ENCODE data around the gene NR2C1.

NR2C1 gene

DNA sequence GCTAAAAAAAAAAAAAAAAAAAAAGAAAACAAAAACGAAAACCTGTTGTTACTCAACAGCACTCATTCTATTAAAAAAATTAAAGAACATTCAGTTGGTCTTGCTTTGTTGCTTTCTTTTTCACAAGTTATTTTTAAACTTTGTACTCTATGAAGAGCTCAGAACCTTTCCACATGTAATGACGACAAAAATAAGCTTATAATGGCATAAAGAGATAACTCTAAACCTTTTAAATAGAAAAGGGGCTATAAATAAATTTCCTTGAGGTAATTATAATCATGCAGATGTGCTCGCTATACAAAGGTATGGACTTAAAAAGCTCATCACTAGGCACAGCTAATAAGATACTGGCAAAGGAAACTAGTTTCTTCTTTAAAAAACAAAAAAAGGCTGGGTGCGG is 13.4 kb downstream of the NR2C1 start:
- TF ChIP-seq TAF1 (IDR thresholded peaks at IDR 0.05; ENCODE audit: borderline replicate concordance, insufficient read depth, low read length) (no peak), POLR2AphosphoS5 (IDR thresholded peaks at IDR 0.05; ENCODE audit: low read depth, low read length) (no peak), FOXP2 (optimal IDR thresholded peaks at IDR 0.05; ENCODE audit: borderline replicate concordance, extremely low read depth, extremely low read length, insufficient read depth) (no peak), SIN3A (IDR thresholded peaks at IDR 0.05; ENCODE audit: borderline replicate concordance, insufficient read depth, low read length) (no peak)
- TF ChIP-seq, protein P1, sequence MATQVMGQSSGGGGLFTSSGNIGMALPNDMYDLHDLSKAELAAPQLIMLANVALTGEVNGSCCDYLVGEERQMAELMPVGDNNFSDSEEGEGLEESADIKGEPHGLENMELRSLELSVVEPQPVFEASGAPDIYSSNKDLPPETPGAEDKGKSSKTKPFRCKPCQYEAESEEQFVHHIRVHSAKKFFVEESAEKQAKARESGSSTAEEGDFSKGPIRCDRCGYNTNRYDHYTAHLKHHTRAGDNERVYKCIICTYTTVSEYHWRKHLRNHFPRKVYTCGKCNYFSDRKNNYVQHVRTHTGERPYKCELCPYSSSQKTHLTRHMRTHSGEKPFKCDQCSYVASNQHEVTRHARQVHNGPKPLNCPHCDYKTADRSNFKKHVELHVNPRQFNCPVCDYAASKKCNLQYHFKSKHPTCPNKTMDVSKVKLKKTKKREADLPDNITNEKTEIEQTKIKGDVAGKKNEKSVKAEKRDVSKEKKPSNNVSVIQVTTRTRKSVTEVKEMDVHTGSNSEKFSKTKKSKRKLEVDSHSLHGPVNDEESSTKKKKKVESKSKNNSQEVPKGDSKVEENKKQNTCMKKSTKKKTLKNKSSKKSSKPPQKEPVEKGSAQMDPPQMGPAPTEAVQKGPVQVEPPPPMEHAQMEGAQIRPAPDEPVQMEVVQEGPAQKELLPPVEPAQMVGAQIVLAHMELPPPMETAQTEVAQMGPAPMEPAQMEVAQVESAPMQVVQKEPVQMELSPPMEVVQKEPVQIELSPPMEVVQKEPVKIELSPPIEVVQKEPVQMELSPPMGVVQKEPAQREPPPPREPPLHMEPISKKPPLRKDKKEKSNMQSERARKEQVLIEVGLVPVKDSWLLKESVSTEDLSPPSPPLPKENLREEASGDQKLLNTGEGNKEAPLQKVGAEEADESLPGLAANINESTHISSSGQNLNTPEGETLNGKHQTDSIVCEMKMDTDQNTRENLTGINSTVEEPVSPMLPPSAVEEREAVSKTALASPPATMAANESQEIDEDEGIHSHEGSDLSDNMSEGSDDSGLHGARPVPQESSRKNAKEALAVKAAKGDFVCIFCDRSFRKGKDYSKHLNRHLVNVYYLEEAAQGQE (IDR thresholded peaks at IDR 0.05; ENCODE audit: insufficient read depth in 1 of 2, low read depth in 2 of 2, low read length in 2 of 2), result no peak

DNA sequence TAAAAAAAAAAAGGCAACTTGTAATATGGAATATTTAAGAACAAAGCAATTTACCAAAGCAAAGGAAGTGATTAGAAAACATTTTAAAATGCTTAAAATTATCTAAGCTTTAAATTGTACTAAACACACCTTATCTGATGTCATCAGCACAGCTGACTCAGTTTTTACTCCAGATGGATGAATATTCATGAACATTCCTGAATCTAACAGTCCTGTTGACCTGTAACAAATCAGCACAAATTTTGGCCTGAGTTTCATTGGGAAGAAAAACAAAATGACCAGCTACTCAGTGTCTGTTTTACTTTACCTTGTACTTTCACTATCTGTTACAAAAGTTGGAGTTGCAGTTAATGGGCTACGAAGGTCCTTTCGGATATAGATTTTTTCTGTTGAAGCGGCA is 16.0 kb downstream of the NR2C1 start:
- TF ChIP-seq FOXP2 (optimal IDR thresholded peaks at IDR 0.05; ENCODE audit: borderline replicate concordance, extremely low read depth, extremely low read length, insufficient read depth), result no peak

DNA sequence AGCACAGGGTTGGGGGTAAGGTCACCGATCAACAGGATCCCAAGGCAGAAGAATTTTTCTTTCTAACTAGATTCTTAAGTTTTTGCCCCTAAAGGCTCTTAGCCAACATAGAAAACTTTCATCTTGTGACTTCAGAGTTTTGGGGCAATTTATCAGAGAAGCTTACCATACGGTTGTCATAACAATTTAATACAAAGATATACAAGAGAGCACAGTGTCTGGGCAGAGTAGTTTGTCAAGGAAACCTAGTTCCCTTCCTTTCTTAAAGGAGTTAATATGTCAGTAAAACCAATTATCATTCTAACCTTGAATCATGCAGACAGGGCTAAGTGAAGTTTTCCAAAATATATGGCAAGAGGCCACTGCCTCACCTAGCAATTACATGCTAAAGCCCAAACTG is 18.4 kb downstream of the NR2C1 start:
- no peak for TF ChIP-seq TAF1 (IDR thresholded peaks at IDR 0.05; ENCODE audit: borderline replicate concordance, insufficient read depth, low read length)
- no peak for TF ChIP-seq FOXP2 (optimal IDR thresholded peaks at IDR 0.05; ENCODE audit: borderline replicate concordance, extremely low read depth, extremely low read length, insufficient read depth)
- TF ChIP-seq, protein P1 (IDR thresholded peaks at IDR 0.05; ENCODE audit: insufficient read depth in 1 of 2, low read depth in 2 of 2, low read length in 2 of 2), result no peak
- no peak for TF ChIP-seq POLR2AphosphoS5 (IDR thresholded peaks at IDR 0.05; ENCODE audit: low read depth, low read length)
- no peak for TF ChIP-seq SIN3A (IDR thresholded peaks at IDR 0.05; ENCODE audit: borderline replicate concordance, insufficient read depth, low read length)

DNA sequence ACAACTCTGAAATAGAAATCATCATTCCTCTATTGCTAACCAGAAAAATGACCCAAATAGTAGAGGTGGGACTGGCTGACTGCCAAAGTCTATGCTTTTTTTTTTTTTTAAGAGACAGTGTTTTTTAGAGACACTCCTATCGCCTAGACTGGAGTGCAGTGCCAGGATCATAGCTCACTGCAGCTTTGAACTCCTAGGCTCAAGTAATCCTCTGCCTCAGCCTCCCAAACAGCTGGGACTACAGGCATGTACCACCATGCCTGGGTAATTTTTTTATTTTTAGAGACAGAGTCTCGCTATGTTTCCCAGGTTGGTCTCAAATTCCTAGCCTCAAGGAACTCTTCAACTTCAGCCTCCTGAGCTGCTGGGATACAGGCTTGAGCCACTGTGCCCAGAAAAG is 19.2 kb downstream of the NR2C1 start:
- TF ChIP-seq FOXP2 (optimal IDR thresholded peaks at IDR 0.05; ENCODE audit: borderline replicate concordance, extremely low read depth, extremely low read length, insufficient read depth) (no peak), POLR2AphosphoS5 (IDR thresholded peaks at IDR 0.05; ENCODE audit: low read depth, low read length) (no peak), SIN3A (IDR thresholded peaks at IDR 0.05; ENCODE audit: borderline replicate concordance, insufficient read depth, low read length) (no peak), TAF1 (IDR thresholded peaks at IDR 0.05; ENCODE audit: borderline replicate concordance, insufficient read depth, low read length) (no peak)
- TF ChIP-seq, protein P1 (IDR thresholded peaks at IDR 0.05; ENCODE audit: insufficient read depth in 1 of 2, low read depth in 2 of 2, low read length in 2 of 2), result no peak

DNA sequence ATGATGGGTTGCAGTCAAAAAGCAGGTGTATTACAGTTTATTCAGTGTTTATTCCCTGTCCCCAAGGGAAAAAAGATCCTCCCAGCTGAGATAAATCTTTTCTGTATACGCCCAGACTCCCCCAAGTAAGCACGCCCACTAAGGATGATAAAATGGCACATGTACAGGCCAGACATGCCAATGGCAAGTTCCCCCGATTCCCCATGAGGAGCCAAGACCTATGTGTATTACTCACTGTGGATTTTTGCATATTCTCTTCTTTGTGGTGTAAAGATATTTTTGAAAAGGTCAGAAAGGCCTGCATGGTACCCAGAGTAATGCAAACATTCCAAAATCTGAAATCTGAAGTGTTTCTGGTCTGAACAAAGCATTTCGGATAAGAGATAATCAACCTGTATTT is 22.2 kb downstream of the NR2C1 start:
- TF ChIP-seq SIN3A (IDR thresholded peaks at IDR 0.05; ENCODE audit: borderline replicate concordance, insufficient read depth, low read length) (no peak), TAF1 (IDR thresholded peaks at IDR 0.05; ENCODE audit: borderline replicate concordance, insufficient read depth, low read length) (no peak), POLR2AphosphoS5 (IDR thresholded peaks at IDR 0.05; ENCODE audit: low read depth, low read length) (no peak), FOXP2 (optimal IDR thresholded peaks at IDR 0.05; ENCODE audit: borderline replicate concordance, extremely low read depth, extremely low read length, insufficient read depth) (no peak)
- TF ChIP-seq, protein P1 (IDR thresholded peaks at IDR 0.05; ENCODE audit: insufficient read depth in 1 of 2, low read depth in 2 of 2, low read length in 2 of 2), result no peak

Measured in PFSK-1 (cell line).